Bronchial epithelial cell (primary cell): ENCODE measurements around the gene SLC12A3. TPM values are rescaled to one million over a fixed set of nuclear protein-coding genes. Genes with fewer than 3 reads are reported as not detected.

Experiments
- DNase-seq: peaks from one replicate; pipeline ENCODE4 v3.0.0-alpha.2; 2010; ENCODE audit warnings: low read depth
- FAIRE-seq: peaks from 2 replicates; lab custom pipeline; 2011; peaks lifted over from hg19 to GRCh38; lab: Jason Lieb, UNC
- H3K27me3 ChIP-seq: 2 replicates; pipeline ENCODE4 v1.5.1; 2011; ENCODE audit warnings: low read length; ENCODE audit not compliant: control insufficient read depth, insufficient read depth
- H3K36me3 ChIP-seq: 2 replicates; pipeline ENCODE4 v1.5.1; 2011; ENCODE audit warnings: low read length; ENCODE audit not compliant: control insufficient read depth, insufficient read depth
- H3K4me3 ChIP-seq: 2 replicates; pipeline ENCODE4 v1.5.1; 2011; ENCODE audit warnings: mild to moderate bottlenecking, low read depth, low read length, control low read depth
- total RNA-seq: library from RNA; depleted of rRNA; stranded (reverse); fragments of >200 nt; gene quantifications from 2 replicates; pipeline ENCODE4 v1.2.1, GENCODE V29; 2014
- TF ChIP-seq, protein P1 (sequence below): IDR thresholded peaks from 2 replicates; pipeline ENCODE4 v1.5.1; 2011; ENCODE audit warnings: mild to moderate bottlenecking, moderate library complexity, low read length, control low read depth, inconsistent platforms; ENCODE audit not compliant: insufficient read depth, severe bottlenecking

SLC12A3 gene
- total RNA-seq, 1 donor from 2014 or later, result not detected

- TF ChIP-seq, protein P1, sequence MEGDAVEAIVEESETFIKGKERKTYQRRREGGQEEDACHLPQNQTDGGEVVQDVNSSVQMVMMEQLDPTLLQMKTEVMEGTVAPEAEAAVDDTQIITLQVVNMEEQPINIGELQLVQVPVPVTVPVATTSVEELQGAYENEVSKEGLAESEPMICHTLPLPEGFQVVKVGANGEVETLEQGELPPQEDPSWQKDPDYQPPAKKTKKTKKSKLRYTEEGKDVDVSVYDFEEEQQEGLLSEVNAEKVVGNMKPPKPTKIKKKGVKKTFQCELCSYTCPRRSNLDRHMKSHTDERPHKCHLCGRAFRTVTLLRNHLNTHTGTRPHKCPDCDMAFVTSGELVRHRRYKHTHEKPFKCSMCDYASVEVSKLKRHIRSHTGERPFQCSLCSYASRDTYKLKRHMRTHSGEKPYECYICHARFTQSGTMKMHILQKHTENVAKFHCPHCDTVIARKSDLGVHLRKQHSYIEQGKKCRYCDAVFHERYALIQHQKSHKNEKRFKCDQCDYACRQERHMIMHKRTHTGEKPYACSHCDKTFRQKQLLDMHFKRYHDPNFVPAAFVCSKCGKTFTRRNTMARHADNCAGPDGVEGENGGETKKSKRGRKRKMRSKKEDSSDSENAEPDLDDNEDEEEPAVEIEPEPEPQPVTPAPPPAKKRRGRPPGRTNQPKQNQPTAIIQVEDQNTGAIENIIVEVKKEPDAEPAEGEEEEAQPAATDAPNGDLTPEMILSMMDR, result no peak
- peaks cover 14% of the 10 kb centered on the region for H3K36me3 ChIP-seq
- no peak for DNase-seq
- peak; percentile 79 for FAIRE-seq
- no peaks in the 10 kb centered on the region for H3K27me3 ChIP-seq
- H3K4me3 ChIP-seq, result no peak overlapping the region
These were observed 23.3 kb upstream of the SLC12A3 start for GRCh38 chr16:56841659-56842058.

GRCh38 chr16:56842133-56842532, 22.9 kb upstream of the SLC12A3 start:
- no peak for FAIRE-seq

GRCh38 chr16:56844056-56844455, 21.0 kb upstream of the SLC12A3 start:
- FAIRE-seq, result no peak
- Histone ChIP-seq H3K4me3 (no peak overlapping the region), H3K36me3 (peaks cover 14% of the 10 kb centered on the region), H3K27me3 (no peaks in the 10 kb centered on the region)
- TF ChIP-seq, protein P1, result no peak
- no peak for DNase-seq

More at GRCh38 chr16:56842133-56842532, 22.9 kb upstream of the SLC12A3 start:
- Histone ChIP-seq H3K36me3 (peaks cover 14% of the 10 kb centered on the region), H3K4me3 (no peak overlapping the region), H3K27me3 (no peaks in the 10 kb centered on the region)
- DNase-seq, result no peak
- TF ChIP-seq, protein P1, result no peak

DNA sequence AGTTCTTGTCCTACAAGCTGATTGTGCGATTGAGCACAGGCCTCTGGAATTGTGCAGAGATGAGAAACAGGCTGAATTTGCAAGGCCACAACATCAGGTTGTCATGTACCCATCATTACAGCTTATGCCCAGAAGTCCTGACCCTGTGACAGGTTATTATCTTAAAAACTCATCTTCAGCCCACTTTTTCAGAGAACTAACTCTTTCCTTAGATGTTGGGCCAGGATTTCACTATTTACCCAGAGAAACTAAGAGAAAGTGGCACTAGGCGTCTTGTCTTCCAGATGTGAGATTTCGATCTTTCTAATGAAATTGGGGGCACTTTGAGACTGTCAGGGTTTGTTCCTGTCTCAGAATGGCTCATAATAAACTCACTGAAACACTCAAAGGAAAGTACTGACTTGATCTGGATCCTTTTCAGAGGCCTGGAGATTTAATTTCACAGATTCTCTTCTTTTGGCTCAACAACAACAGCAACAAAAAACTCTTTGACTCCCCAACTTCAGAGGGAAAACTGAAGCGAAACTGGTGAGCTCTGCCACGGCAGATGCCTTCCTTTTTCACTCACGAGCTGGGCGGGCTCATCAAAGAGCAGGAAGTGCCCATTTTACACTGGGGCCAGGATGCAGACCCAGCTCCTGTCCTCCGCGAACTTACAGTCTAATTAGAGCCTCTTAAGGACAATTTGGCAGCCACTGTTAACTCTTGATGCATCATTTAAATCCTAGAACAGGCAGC, 17.7 kb upstream of the SLC12A3 start:
- Histone ChIP-seq H3K36me3 (peaks cover 8% of the 10 kb centered on the region), H3K4me3 (no peak overlapping the region), H3K27me3 (no peaks in the 10 kb centered on the region)
- FAIRE-seq (no peak), DNase-seq (no peak)
- TF ChIP-seq, protein P1, result no peak

GRCh38 chr16:56848029-56848936, 16.7 kb upstream of the SLC12A3 start:
- no peak for FAIRE-seq
- Histone ChIP-seq H3K36me3 (peaks cover 6% of the 10 kb centered on the region), H3K4me3 (no peak overlapping the region), H3K27me3 (no peaks in the 10 kb centered on the region)
- peak; percentile 75 for DNase-seq
- TF ChIP-seq, protein P1, result no peak
